H1 (cell line): ENCODE data around the gene RERGL. TPM values are rescaled to one million over a fixed set of nuclear protein-coding genes. Genes with fewer than 3 reads are reported as not detected.

Source experiments
- CTCF ChIA-PET: fragments of 300-600 bp; sonication (Branson Sonifier 250); formaldehyde crosslinking; loops from one replicate; lab custom pipeline; 2021; ENCODE audit not compliant: partially characterized antibody; lab: Charles Lee
- POLR2A ChIA-PET: fragments of 300-600 bp; sonication (Branson Sonifier 250); formaldehyde crosslinking; loops from one replicate; lab custom pipeline; 2021; ENCODE audit warnings: inconsistent platforms; ENCODE audit not compliant: partially characterized antibody; lab: Charles Lee
- DNase-seq, 2 experiments: peaks; one replicate each; pipeline versions ENCODE4 v3.0.0 to v3.0.0-alpha.2; 2010 to 2022; ENCODE audit warnings: low spot score in 2 of 2, low read depth in 1 of 2, mixed read lengths in 1 of 2
- FAIRE-seq: peaks from 2 replicates; lab custom pipeline; 2011; peaks lifted over from hg19 to GRCh38; lab: Jason Lieb, UNC
- H2AFZ ChIP-seq: 2 replicates; pipeline ENCODE4 v1.8.1; 2012; ENCODE audit warnings: low read length, inconsistent platforms
- H2AK5ac ChIP-seq: 2 replicates; pipeline ENCODE4 v1.6.1; 2013; ENCODE audit warnings: low read depth, low read length
- H2BK120ac ChIP-seq: replicated peaks from 2 replicates; pipeline ENCODE3; 2013; ENCODE audit warnings: low read depth, low read length, inconsistent platforms
- H2BK12ac ChIP-seq: 2 replicates; pipeline ENCODE4 v1.6.1; 2013; ENCODE audit warnings: low read depth, low read length
- H2BK15ac ChIP-seq: 2 replicates; pipeline ENCODE4 v1.6.1; 2013; ENCODE audit warnings: low read length
- H2BK20ac ChIP-seq: 2 replicates; pipeline ENCODE4 v1.6.1; 2013; ENCODE audit warnings: low read length
- H2BK5ac ChIP-seq: 2 replicates; pipeline ENCODE4 v1.6.1; 2013; ENCODE audit warnings: low read depth, low read length
- H3K14ac ChIP-seq: 2 replicates; pipeline ENCODE4 v1.6.1; 2013; ENCODE audit warnings: inconsistent platforms; ENCODE audit not compliant: insufficient read length
- H3K18ac ChIP-seq: 2 replicates; pipeline ENCODE4 v1.6.1; 2013; ENCODE audit warnings: low read length; ENCODE audit errors: extremely low read depth
- H3K23ac ChIP-seq: 2 replicates; pipeline ENCODE4 v1.6.1; 2013; ENCODE audit warnings: inconsistent platforms; ENCODE audit not compliant: insufficient read length
- H3K23me2 ChIP-seq: 2 replicates; pipeline ENCODE4 v1.6.1; 2013; ENCODE audit warnings: low read depth, low read length
- H3K27ac ChIP-seq: 2 replicates; pipeline ENCODE4 v1.6.1; 2011; ENCODE audit warnings: low read depth, low read length, inconsistent platforms
- H3K27me3 ChIP-seq, 4 experiments: replicated peaks in 1 of 4; 1 replicate in 1 of 4; 2 replicates in 3 of 4; pipeline versions ENCODE4 v1.6.1 to v1.8.1; 2011 to 2013; ENCODE audit warnings: low read length in 3 of 4, mild to moderate bottlenecking in 3 of 4, inconsistent platforms in 2 of 4, mixed read lengths in 2 of 4, moderate library complexity in 1 of 4; ENCODE audit not compliant: control insufficient read depth in 3 of 4, insufficient read depth in 3 of 4; ENCODE audit errors: extremely low read depth in 1 of 4
- H3K36me3 ChIP-seq, 4 experiments: 2 replicates each; pipeline versions ENCODE4 v1.6.1 to v1.8.1; 2011 to 2013; ENCODE audit warnings: mild to moderate bottlenecking in 4 of 4, low read length in 3 of 4, moderate library complexity in 2 of 4, control low read depth in 1 of 4, inconsistent platforms in 1 of 4; ENCODE audit not compliant: insufficient read depth in 4 of 4, control insufficient read depth in 2 of 4
- H3K4ac ChIP-seq: replicated peaks from 2 replicates; pipeline ENCODE3; 2013; ENCODE audit warnings: low read length, low read depth, mixed read lengths, inconsistent platforms; ENCODE audit not compliant: insufficient read length
- H3K4me1 ChIP-seq, 4 experiments: replicated peaks in 1 of 4; 1 replicate in 1 of 4; 2 replicates in 3 of 4; pipeline versions ENCODE4 v1.6.1 to v1.8.1; 2011 to 2013; ENCODE audit warnings: low read length in 3 of 4, inconsistent platforms in 2 of 4, mixed read lengths in 1 of 4; ENCODE audit not compliant: insufficient read depth in 4 of 4, control insufficient read depth in 3 of 4
- H3K4me2 ChIP-seq, 2 experiments: 2 replicates each; pipeline versions ENCODE4 v1.6.1 to v1.8.1; 2011 to 2013; ENCODE audit warnings: low read depth in 2 of 2, low read length in 2 of 2, control low read depth in 1 of 2, inconsistent platforms in 1 of 2, mild to moderate bottlenecking in 1 of 2; ENCODE audit not compliant: insufficient read depth in 1 of 2
- H3K4me3 ChIP-seq, 4 experiments: fragments of 200-600, 300-600 bp in 1 of 4; sonication (generic), shearing (Covaris generic), sonication (Bioruptor Twin) in 1 of 4; 2 replicates each; pipeline versions ENCODE4 v1.5.1 to v1.8.1; 2011 to 2016; ENCODE audit warnings: low read length in 4 of 4, low read depth in 3 of 4, control low read depth in 2 of 4, inconsistent platforms in 2 of 4, mild to moderate bottlenecking in 2 of 4, mixed read lengths in 1 of 4, moderate library complexity in 1 of 4; ENCODE audit not compliant: insufficient read depth in 2 of 4; ENCODE audit errors: extremely low read depth in 1 of 4
- H3K56ac ChIP-seq: replicated peaks from 2 replicates; pipeline ENCODE3; 2013; ENCODE audit warnings: low read depth, mild to moderate bottlenecking, mixed read lengths, low read length, inconsistent platforms; ENCODE audit not compliant: insufficient read length
- H3K79me1 ChIP-seq: 2 replicates; pipeline ENCODE4 v1.6.1; 2013; ENCODE audit warnings: low read depth, low read length, control low read depth
- H3K79me2 ChIP-seq, 2 experiments: 2 replicates each; pipeline versions ENCODE4 v1.6.1 to v1.8.1; 2012 to 2013; ENCODE audit warnings: low read length in 2 of 2, mild to moderate bottlenecking in 2 of 2, inconsistent platforms in 1 of 2; ENCODE audit not compliant: insufficient read depth in 2 of 2, control insufficient read depth in 1 of 2
- H3K9ac ChIP-seq, 4 experiments: replicated peaks in 1 of 4; 1 replicate in 1 of 4; 2 replicates in 3 of 4; pipeline versions ENCODE4 v1.6.1 to v1.8.1; 2011 to 2013; ENCODE audit warnings: low read depth in 3 of 4, low read length in 3 of 4, control low read depth in 2 of 4, mild to moderate bottlenecking in 2 of 4, moderate library complexity in 2 of 4, inconsistent platforms in 1 of 4; ENCODE audit errors: extremely low read depth in 1 of 4
- H3K9me3 ChIP-seq, 2 experiments: 2 replicates each; pipeline versions ENCODE4 v1.6.1 to v1.8.1; 2012 to 2013; ENCODE audit warnings: mild to moderate bottlenecking in 2 of 2, moderate library complexity in 2 of 2, control low read depth in 1 of 2, inconsistent platforms in 1 of 2, low read depth in 1 of 2, low read length in 1 of 2, mixed read lengths in 1 of 2; ENCODE audit not compliant: insufficient read depth in 2 of 2
- H4K20me1 ChIP-seq, 2 experiments: replicated peaks in 1 of 2; 2 replicates each; pipeline versions ENCODE3 to v1.8.1; 2011 to 2013; ENCODE audit warnings: inconsistent platforms in 2 of 2, low read length in 2 of 2, mild to moderate bottlenecking in 1 of 2; ENCODE audit not compliant: insufficient read depth in 2 of 2, control insufficient read depth in 1 of 2
- H4K5ac ChIP-seq: 2 replicates; pipeline ENCODE4 v1.6.1; 2013; ENCODE audit warnings: low read length, low read depth, mixed read lengths, inconsistent platforms; ENCODE audit not compliant: insufficient read length
- H4K8ac ChIP-seq: 2 replicates; pipeline ENCODE4 v1.8.0; 2013; ENCODE audit warnings: mild to moderate bottlenecking, moderate library complexity, low read length, inconsistent platforms; ENCODE audit not compliant: insufficient read depth; ENCODE audit errors: extremely low read depth
- H4K91ac ChIP-seq: replicated peaks from 2 replicates; pipeline ENCODE3; 2013; ENCODE audit warnings: low read length, mixed read lengths, inconsistent platforms; ENCODE audit not compliant: insufficient read length
- CTCF ChIP-seq, 3 experiments: IDR thresholded peaks; 1 replicate in 2 of 3; 2 replicates in 1 of 3; pipeline versions ENCODE4 v1.5.1 to v1.6.1; 2011; ENCODE audit warnings: low read length in 3 of 3, mild to moderate bottlenecking in 3 of 3, inconsistent platforms in 2 of 3, low read depth in 1 of 3, moderate library complexity in 1 of 3; ENCODE audit not compliant: insufficient read depth in 1 of 3; ENCODE audit errors: control extremely low read depth in 1 of 3
- EGR1 ChIP-seq: IDR thresholded peaks from 2 replicates; pipeline ENCODE4 v1.6.1; 2011; ENCODE audit warnings: low read depth, low read length, borderline replicate concordance
- GTF2F1 ChIP-seq: IDR thresholded peaks from 2 replicates; pipeline ENCODE4 v1.6.1; 2012; ENCODE audit warnings: low read depth, low read length, improper control_type of control experiment, borderline replicate concordance
- MAFK ChIP-seq: IDR thresholded peaks from 2 replicates; pipeline ENCODE4 v1.6.1; 2012; ENCODE audit warnings: low read depth, mild to moderate bottlenecking, improper control_type of control experiment, low read length
- NRF1 ChIP-seq: IDR thresholded peaks from 2 replicates; pipeline ENCODE4 v1.6.1; 2011; ENCODE audit warnings: mild to moderate bottlenecking, low read depth, low read length, improper control_type of control experiment
- RAD21 ChIP-seq, 2 experiments: IDR thresholded peaks in 1 of 2; conservative IDR thresholded peaks in 1 of 2; 2 replicates each; pipeline ENCODE4 v1.6.1; 2011; ENCODE audit warnings: low read depth in 2 of 2, low read length in 2 of 2, improper control_type of control experiment in 1 of 2, inconsistent platforms in 1 of 2, mild to moderate bottlenecking in 1 of 2, moderate library complexity in 1 of 2
- SIRT6 ChIP-seq: IDR thresholded peaks from one replicate; pipeline ENCODE4 v1.7.1; 2012; ENCODE audit warnings: low read length, inconsistent platforms
- SRF ChIP-seq: IDR thresholded peaks from 2 replicates; pipeline ENCODE4 v1.6.1; 2011; ENCODE audit warnings: mild to moderate bottlenecking, low read depth, low read length, moderate library complexity
- TEAD4 ChIP-seq: IDR thresholded peaks from 2 replicates; pipeline ENCODE4 v1.6.1; 2012; ENCODE audit warnings: low read depth, low read length, inconsistent platforms, mixed read lengths
- WGBS, 2 experiments: shearing (Covaris generic) in 1 of 2; methylation state at CpG; one replicate each; pipeline versions ENCODE4 v1.1.6 to v1.1.7; 2013 to 2015; ENCODE audit warnings: low lambda C conversion rate in 2 of 2, mixed read lengths in 2 of 2, inconsistent platforms in 1 of 2, low coverage in 1 of 2, missing lambda C conversion rate in 1 of 2; ENCODE audit not compliant: insufficient replicate concordance in 2 of 2, insufficient coverage in 1 of 2, insufficient read length in 1 of 2; ENCODE audit errors: extremely low coverage in 1 of 2, missing lambda C conversion rate in 1 of 2; 5-methylcytosine and 5-hydroxymethylcytosine counted together
- polyA plus RNA-seq, 7 experiments: library from polyadenylated mRNA; depleted of rRNA in 3 of 7; stranded (reverse) in 5 of 7; unstranded in 2 of 7; fragments of >200 nt in 5 of 7; fragments of 200-250 nt in 2 of 7; gene quantifications; 1 replicate in 5 of 7; 2 replicates in 1 of 7; 4 replicates in 1 of 7; pipeline versions ENCODE4 v1.2.1 to v1.2.3, GENCODE V29; 2011 to 2013; ENCODE audit warnings: missing spikeins in 2 of 7, mixed read lengths in 2 of 7
- total RNA-seq: library from RNA; stranded (reverse); fragmentation: NEBNext Ultra II Directional; extraction: Animal tissue kit (Norgen Biotek cat#: 25700); gene quantifications from 2 replicates; pipeline ENCODE4 v1.2.1, GENCODE V29; 2021

RERGL gene
- total and polyA plus RNA-seq, 2 of the 8 experiments (the other 6 are each of a cell fraction or from before 2014, with no cell fraction given): not detected

GRCh38 chr12:18079541-18080246 is 10.3 kb downstream of the RERGL start:
- H3K9me3 ChIP-seq: no peaks in the 10 kb centered on the region
- no peak overlapping the region for H3K4me2 ChIP-seq
- H4K20me1 ChIP-seq: no peaks in the 10 kb centered on the region
- H3K23ac ChIP-seq: no peak overlapping the region
- H2AK5ac ChIP-seq: no peak overlapping the region
- no peak overlapping the region for H3K18ac ChIP-seq
- no peak overlapping the region for H3K14ac ChIP-seq
- ChIA-PET CTCF (no interaction called here), POLR2A (no interaction called here)
- H4K5ac ChIP-seq: no peak overlapping the region
- H3K27ac ChIP-seq: no peak overlapping the region
- no peak overlapping the region for H3K4me3 ChIP-seq
- no peak overlapping the region for H2BK15ac ChIP-seq
- H2BK120ac ChIP-seq: no peak overlapping the region
- no peak overlapping the region for H2BK12ac ChIP-seq
- WGBS, 2 experiments: 87 to 100% methylated on average over 1 to 7 of the region's 7 CpGs
- H4K91ac ChIP-seq: no peak overlapping the region
- H2AFZ ChIP-seq: no peak overlapping the region
- no peak overlapping the region for H4K8ac ChIP-seq
- H3K23me2 ChIP-seq: no peaks in the 10 kb centered on the region
- H3K79me2 ChIP-seq: no peaks in the 10 kb centered on the region
- no peak overlapping the region for H3K9ac ChIP-seq
- TF ChIP-seq CTCF (IDR thresholded peaks at IDR 0.05; ENCODE audit: control extremely low read depth in 1 of 3, insufficient read depth in 1 of 3, low read depth in 1 of 3, low read length in 3 of 3): no peak
- no peak for TF ChIP-seq MAFK
- TF ChIP-seq SIRT6: no peak
- TF ChIP-seq TEAD4: no peak
- no peak for TF ChIP-seq RAD21 (IDR thresholded peaks at IDR 0.05 in 1 of 2, conservative IDR thresholded peaks at IDR 0.05 in 1 of 2; ENCODE audit: low read depth in 2 of 2, low read length in 2 of 2)
- no peak for TF ChIP-seq EGR1
- TF ChIP-seq NRF1: no peak
- TF ChIP-seq SRF: no peak
- TF ChIP-seq GTF2F1: no peak
- H3K27me3 ChIP-seq: no peaks in the 10 kb centered on the region
- DNase-seq (no peak), FAIRE-seq (no peak)
- H2BK20ac ChIP-seq: no peak overlapping the region
- H2BK5ac ChIP-seq: no peak overlapping the region
- H3K4me1 ChIP-seq: no peaks in the 10 kb centered on the region
- H3K36me3 ChIP-seq: no peaks in the 10 kb centered on the region
- H3K56ac ChIP-seq: no peak overlapping the region
- no peaks in the 10 kb centered on the region for H3K79me1 ChIP-seq
- peak overlapping the region; percentile 53 for H3K4ac ChIP-seq
